SK-N-MC (cell line): ENCODE data around the gene PPFIBP2.

ENCODE experiments used
- DNase-seq: peaks from one replicate; pipeline ENCODE4 v3.0.0-alpha.2; 2011; ENCODE audit warnings: low read depth, low spot score
- H3K27ac ChIP-seq: fragments of 200-600 bp; sonication (generic); 2 replicates; pipeline ENCODE4 v1.5.1; 2016; ENCODE audit warnings: mixed run types
- H3K36me3 ChIP-seq: fragments of 200-600 bp; sonication (generic); 2 replicates; pipeline ENCODE4 v1.6.1; 2017; ENCODE audit warnings: antibody characterized with exemption, low read length, mixed read lengths; ENCODE audit not compliant: insufficient read depth
- H3K4me3 ChIP-seq: fragments of 200-600 bp; sonication (generic); 2 replicates; pipeline ENCODE4 v1.5.1; 2016
- H3K9ac ChIP-seq: fragments of 200-600 bp; sonication (generic); 2 replicates; pipeline ENCODE4 v1.8.0; 2017; ENCODE audit warnings: mixed run types, mixed read lengths; ENCODE audit not compliant: insufficient read length
- H3K9me3 ChIP-seq: fragments of 200-600 bp; sonication (generic); 2 replicates; pipeline ENCODE4 v1.6.1; 2017; ENCODE audit warnings: low read depth, mild to moderate bottlenecking, antibody characterized with exemption, low read length, moderate library complexity, mixed read lengths
- EZH2 ChIP-seq: fragments of 200-600 bp; sonication (generic); IDR thresholded peaks from one replicate; pipeline ENCODE4 v1.6.1; 2017; ENCODE audit warnings: antibody characterized with exemption
- FOXP2 ChIP-seq: optimal IDR thresholded peaks from 2 replicates; pipeline ENCODE3; 2011; ENCODE audit warnings: mild to moderate bottlenecking, moderate library complexity; ENCODE audit not compliant: insufficient read depth; ENCODE audit errors: extremely low read length, control extremely low read depth
- POLR2AphosphoS5 ChIP-seq: IDR thresholded peaks from 2 replicates; pipeline ENCODE4 v1.6.1; 2012; ENCODE audit warnings: mild to moderate bottlenecking, low read depth, low read length, borderline replicate concordance

The PPFIBP2 gene

DNA sequence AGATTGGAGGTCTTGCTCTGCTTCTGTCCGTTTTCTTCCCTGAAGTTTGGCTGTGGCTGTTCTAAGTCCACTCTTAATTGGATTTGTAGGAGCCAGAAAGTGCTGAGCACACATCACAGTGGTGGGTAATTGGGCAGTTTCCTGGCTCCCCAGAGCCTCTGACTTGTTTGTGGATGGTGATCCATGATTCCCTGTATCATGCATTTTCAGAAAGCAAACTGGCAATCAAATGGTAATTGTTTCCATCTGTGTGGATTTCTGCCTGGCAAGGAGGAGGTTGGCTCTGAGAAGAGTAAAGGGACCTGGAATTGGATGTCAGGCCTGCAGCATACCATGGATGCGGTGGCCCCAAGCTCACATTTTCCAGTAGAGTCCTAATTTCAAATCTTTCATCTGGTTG, 49.5 kb downstream of the PPFIBP2 start:
- Histone ChIP-seq H3K36me3 (no peaks in the 10 kb centered on the region), H3K9ac (no peak overlapping the region), H3K9me3 (no peaks in the 10 kb centered on the region), H3K4me3 (0 out of 2 replicates have a peak overlapping the region, but pooled peaks have one; percentile 25), H3K27ac (peak overlapping the region; percentile 66; the same call in 1 of the 2 replicates)
- no peak for DNase-seq
- TF ChIP-seq POLR2AphosphoS5, result no peak
- no peak for TF ChIP-seq EZH2
- TF ChIP-seq FOXP2, result no peak

DNA sequence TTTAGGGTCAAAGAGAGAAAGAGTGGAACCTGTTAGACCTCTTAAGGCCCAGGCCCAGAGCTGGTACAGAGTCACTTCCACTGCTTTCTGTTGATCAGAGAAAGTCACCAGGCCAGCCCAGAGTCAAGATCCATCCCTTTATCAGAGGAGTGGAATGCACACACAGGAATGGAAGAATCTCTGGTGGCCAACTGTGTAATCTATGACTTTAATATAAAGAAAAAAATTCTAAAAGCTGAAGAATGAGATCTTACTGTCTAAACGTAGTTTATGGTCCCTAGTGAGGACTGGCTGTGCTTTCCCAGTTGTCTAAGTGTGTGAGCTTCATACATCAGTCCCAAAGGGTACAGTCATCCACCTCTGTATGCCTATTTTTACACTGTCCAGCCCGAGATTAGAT, 51.0 kb downstream of the PPFIBP2 start:
- Histone ChIP-seq H3K9me3 (no peaks in the 10 kb centered on the region), H3K27ac (no peak overlapping the region), H3K9ac (no peak overlapping the region), H3K4me3 (no peak overlapping the region), H3K36me3 (no peaks in the 10 kb centered on the region)
- no peak for TF ChIP-seq POLR2AphosphoS5
- no peak for TF ChIP-seq FOXP2
- no peak for TF ChIP-seq EZH2
- DNase-seq, result no peak

DNA sequence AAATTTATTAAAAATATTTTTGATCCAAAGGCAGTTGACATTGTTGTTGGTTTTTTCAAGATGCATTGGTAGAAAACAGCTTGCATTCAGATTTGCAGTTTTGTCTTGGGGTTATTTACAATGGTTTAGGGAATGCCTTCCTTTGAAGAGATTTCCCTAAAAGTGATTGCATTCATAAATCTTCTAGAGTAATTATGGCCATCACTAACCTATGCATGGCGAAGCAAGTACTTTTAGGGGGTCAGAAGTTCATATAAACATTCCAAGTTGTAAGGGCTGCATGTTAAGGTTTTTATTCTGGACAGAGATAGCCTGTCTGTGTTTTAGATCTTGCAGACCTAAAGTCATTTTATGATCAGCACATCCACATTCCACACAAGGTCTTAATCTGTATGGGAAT, 53.5 kb downstream of the PPFIBP2 start:
- Histone ChIP-seq H3K9me3 (no peaks in the 10 kb centered on the region), H3K27ac (no peak overlapping the region), H3K9ac (no peak overlapping the region), H3K4me3 (no peak overlapping the region), H3K36me3 (no peaks in the 10 kb centered on the region)
- no peak for DNase-seq
- no peak for TF ChIP-seq EZH2
- no peak for TF ChIP-seq POLR2AphosphoS5
- no peak for TF ChIP-seq FOXP2

DNA sequence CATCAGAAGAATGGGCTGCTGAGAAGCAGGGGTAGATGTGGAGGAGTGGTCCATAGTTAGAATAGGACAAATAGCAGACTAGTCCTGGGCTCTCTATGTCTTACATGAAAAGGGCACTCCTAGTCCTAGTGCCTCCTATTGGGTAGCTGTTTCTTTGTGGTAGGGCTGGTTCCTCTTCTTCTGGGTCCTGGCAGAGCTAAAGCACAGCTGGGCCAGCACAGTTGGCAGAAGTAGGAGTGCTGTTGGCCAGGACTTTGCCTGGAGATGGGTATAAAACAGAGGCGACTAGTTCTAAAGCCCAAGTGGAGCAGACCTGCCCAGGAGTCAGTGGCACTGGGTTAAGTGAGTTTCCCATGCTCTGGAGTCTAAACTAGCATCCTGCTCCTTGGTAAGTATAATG, 55.2 kb downstream of the PPFIBP2 start:
- no peak for DNase-seq
- H3K9me3 ChIP-seq, result no peaks in the 10 kb centered on the region
- TF ChIP-seq EZH2, result no peak
- no peak for TF ChIP-seq FOXP2
- no peak for TF ChIP-seq POLR2AphosphoS5
- no peaks in the 10 kb centered on the region for H3K36me3 ChIP-seq
- H3K9ac ChIP-seq, result no peak overlapping the region
- no peak overlapping the region for H3K4me3 ChIP-seq
- no peak overlapping the region for H3K27ac ChIP-seq

DNA sequence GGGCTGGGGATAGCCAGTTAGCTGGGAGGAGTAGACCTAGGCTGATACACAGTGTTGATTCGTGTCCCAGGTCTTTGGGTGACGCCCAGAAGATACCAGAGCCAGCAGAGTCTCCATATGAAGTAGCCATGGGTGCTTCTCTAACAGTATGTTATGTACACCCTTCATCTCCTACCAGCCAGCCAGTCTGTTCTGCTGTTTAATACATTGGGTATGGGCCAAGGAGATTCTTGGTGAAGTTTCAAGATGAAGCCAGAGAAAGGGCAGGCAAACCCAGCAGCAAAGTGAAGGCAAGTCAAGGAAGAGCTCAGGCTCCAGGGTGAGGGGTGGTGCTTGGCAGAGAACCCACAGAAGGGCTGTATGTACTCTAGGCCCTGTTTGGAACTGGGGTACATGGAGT, 56.4 kb downstream of the PPFIBP2 start:
- Histone ChIP-seq H3K9me3 (no peaks in the 10 kb centered on the region), H3K36me3 (no peaks in the 10 kb centered on the region), H3K27ac (no peak overlapping the region), H3K9ac (no peak overlapping the region), H3K4me3 (no peak overlapping the region)
- TF ChIP-seq FOXP2, result no peak
- TF ChIP-seq EZH2, result no peak
- no peak for TF ChIP-seq POLR2AphosphoS5
- no peak for DNase-seq

DNA sequence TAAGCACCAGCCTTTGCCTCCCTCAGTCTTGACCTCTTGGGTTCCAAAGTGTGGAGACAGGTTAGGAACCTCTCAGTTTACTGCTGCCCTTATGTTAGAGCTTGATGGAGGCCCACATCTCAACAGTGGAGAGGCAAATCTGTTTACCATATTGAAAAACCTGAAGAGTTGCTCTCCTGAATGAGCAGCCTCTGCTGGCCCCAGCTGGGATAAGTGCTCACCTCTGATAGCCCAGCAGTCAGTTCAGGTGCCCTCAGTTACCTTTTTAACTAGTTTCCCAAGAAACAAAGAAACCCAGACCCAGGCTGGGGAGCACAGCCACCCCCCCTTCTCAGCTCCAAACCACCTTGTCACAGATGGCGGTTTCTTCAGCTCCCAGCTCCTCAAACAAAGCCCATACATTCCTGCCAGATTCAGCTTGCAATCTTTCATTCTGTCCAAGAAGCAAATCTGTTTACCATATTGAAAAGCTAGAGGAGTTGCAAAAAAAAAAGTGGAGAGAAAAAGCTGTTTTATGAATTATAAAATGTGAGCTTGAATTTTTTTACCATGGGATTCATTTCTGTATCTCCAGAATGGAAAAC, 57.2 kb downstream of the PPFIBP2 start:
- no peak for DNase-seq
- no peak for TF ChIP-seq FOXP2
- no peak for TF ChIP-seq EZH2
- TF ChIP-seq POLR2AphosphoS5, result no peak
- no peak overlapping the region for H3K27ac ChIP-seq
- no peaks in the 10 kb centered on the region for H3K9me3 ChIP-seq
- no peak overlapping the region for H3K4me3 ChIP-seq
- H3K36me3 ChIP-seq, result no peaks in the 10 kb centered on the region
- H3K9ac ChIP-seq, result no peak overlapping the region

DNA sequence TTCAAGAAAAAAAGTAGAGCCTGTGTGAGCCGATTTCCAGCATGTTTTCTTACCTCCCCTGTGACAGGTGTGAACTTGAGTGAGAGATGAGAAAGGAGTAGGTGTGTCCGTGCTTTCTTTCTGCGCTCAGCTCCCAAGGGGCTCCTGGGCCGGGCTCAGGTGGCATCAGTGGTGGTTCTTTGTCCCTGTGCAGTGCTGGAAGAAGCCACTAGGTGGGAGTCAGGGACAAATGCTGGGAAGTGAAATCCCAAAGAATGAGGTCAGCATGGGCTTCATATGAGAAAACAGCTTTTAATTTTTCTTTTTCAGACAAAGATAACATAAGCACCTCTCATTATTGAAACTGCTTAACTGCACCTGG, 57.8 kb downstream of the PPFIBP2 start:
- H3K27ac ChIP-seq, result no peak overlapping the region
- H3K9me3 ChIP-seq, result no peaks in the 10 kb centered on the region
- DNase-seq, result no peak
- TF ChIP-seq EZH2, result no peak
- no peak for TF ChIP-seq FOXP2
- H3K36me3 ChIP-seq, result no peaks in the 10 kb centered on the region
- no peak overlapping the region for H3K4me3 ChIP-seq
- H3K9ac ChIP-seq, result no peak overlapping the region

DNA sequence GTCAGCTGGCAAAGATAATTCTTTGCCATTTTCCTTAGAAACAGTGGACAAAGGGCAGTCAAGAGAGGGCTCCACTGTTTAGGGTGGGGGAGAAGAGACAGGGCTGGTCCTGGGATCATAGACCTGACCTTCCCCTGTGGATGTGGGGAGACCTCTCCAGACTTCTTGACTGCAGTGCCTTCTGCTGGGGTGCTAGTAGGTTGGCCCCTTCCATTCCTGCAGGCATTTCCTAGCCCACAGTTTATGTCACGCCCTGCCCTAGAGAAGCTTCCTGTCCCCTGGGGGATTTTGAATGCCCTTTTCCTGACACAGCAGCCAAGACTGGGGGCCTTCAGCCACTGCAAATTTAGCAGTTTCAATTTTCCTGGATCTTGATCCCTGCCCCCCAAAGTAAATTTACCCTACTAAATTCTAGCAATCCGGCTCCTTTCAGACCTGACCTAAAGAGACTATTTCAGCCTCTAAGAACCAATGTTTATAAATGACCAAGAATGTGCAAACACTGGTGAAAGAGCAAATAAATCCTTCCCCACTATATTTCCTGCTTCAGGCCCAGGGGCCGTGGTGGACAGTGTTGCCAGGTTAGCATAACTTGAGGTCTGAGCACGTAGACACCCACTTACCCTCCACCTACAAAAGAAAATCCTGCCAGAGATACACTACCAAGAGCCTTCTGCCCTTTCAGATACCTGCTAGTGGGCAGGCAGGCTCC, 58.4 kb downstream of the PPFIBP2 start:
- Histone ChIP-seq H3K9me3 (no peaks in the 10 kb centered on the region), H3K4me3 (no peak overlapping the region), H3K27ac (no peak overlapping the region), H3K9ac (no peak overlapping the region), H3K36me3 (no peaks in the 10 kb centered on the region)
- no peak for DNase-seq
- TF ChIP-seq FOXP2, result no peak
- TF ChIP-seq POLR2AphosphoS5, result no peak
- no peak for TF ChIP-seq EZH2

DNA sequence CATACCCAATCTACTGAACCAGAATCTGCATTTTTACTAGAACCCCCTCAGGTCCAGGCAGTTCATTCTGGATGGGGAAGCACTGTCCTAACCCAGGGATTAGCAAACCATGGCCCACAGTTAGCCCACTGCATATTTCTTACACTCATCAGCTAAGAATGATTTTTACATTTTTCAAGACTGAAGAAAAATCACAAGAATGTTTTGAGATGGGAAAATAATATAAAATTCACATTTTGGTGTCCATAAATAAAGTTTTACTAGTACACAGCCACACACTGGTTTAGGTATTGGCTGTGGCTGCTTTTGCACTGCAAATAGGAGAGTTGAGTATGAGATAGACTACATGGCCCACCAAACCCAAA, 59.4 kb downstream of the PPFIBP2 start:
- H3K9ac ChIP-seq, result no peak overlapping the region
- DNase-seq, result no peak
- no peaks in the 10 kb centered on the region for H3K36me3 ChIP-seq
- TF ChIP-seq POLR2AphosphoS5, result no peak
- no peak for TF ChIP-seq FOXP2
- TF ChIP-seq EZH2, result no peak
- no peak overlapping the region for H3K4me3 ChIP-seq
- H3K9me3 ChIP-seq, result no peaks in the 10 kb centered on the region
- H3K27ac ChIP-seq, result no peak overlapping the region
